D721Med (cell line): Measurements from ENCODE around the gene HECA.
A peak's percentile ranks its signal among the peaks of the same experiment; 100 is the strongest.
"Not testable (repeated sequence)": the region's sequence is repeated elsewhere in the genome, so short reads cannot be mapped to it uniquely, and the experiment has no call there.

ENCODE experiments used
- DNase-seq: peaks from one replicate; pipeline ENCODE4 v3.0.0; 2011; ENCODE audit warnings: low spot score; ENCODE audit not compliant: insufficient read length
- FAIRE-seq: peaks from 2 replicates; lab custom pipeline; 2011; peaks lifted over from hg19 to GRCh38; lab: Jason Lieb, UNC
- TF ChIP-seq, protein P1 (sequence below): IDR thresholded peaks from 2 replicates; pipeline ENCODE4 v1.5.1; 2012; ENCODE audit warnings: mild to moderate bottlenecking, control low read depth; ENCODE audit not compliant: insufficient read depth; ENCODE audit errors: missing control alignments

The HECA gene

DNA sequence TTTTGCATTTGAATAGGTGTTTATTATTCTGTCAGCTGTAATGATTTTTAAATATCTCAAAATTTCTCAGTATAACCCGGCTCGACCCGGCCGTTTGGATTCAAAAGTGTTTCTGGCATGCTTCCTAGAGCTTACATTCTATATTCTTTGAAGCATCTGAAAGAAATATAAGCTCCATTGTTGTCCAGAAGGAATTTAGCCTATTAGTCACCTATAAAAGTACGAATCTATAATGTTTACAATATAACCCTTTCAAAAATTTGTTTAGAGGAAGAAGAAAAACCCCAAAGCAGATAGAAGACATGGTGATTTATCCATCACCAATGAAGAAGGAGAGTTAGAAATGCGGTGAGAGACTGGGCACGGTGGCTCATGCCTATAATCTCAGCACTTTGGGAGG, 22.3 kb upstream of the HECA start:
- FAIRE-seq, result no peak
- TF ChIP-seq, protein P1, sequence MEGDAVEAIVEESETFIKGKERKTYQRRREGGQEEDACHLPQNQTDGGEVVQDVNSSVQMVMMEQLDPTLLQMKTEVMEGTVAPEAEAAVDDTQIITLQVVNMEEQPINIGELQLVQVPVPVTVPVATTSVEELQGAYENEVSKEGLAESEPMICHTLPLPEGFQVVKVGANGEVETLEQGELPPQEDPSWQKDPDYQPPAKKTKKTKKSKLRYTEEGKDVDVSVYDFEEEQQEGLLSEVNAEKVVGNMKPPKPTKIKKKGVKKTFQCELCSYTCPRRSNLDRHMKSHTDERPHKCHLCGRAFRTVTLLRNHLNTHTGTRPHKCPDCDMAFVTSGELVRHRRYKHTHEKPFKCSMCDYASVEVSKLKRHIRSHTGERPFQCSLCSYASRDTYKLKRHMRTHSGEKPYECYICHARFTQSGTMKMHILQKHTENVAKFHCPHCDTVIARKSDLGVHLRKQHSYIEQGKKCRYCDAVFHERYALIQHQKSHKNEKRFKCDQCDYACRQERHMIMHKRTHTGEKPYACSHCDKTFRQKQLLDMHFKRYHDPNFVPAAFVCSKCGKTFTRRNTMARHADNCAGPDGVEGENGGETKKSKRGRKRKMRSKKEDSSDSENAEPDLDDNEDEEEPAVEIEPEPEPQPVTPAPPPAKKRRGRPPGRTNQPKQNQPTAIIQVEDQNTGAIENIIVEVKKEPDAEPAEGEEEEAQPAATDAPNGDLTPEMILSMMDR, result no peak

DNA sequence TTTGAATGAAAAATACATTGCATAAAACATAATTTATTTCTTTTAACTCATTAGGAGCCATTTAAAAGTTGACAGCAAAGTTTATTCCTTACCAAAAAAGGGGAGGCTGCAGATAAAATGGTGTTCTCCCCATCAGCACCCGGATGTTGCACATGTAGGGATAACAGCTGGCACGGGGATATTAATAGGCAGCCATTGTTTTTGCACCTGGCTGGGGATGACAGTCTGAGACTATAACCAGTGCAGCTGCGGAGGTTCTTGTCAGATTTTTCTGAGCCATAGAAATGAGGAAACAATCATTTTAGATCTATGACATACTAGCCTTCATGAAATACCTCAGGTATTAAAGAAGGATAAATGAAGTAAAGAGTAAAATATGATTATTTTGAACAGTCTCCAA, 20.1 kb upstream of the HECA start:
- no peak for DNase-seq
- TF ChIP-seq, protein P1, result no peak
- no peak for FAIRE-seq

More for the DNA sequence above, 22.3 kb upstream of the HECA start:
- DNase-seq, result no peak

DNA sequence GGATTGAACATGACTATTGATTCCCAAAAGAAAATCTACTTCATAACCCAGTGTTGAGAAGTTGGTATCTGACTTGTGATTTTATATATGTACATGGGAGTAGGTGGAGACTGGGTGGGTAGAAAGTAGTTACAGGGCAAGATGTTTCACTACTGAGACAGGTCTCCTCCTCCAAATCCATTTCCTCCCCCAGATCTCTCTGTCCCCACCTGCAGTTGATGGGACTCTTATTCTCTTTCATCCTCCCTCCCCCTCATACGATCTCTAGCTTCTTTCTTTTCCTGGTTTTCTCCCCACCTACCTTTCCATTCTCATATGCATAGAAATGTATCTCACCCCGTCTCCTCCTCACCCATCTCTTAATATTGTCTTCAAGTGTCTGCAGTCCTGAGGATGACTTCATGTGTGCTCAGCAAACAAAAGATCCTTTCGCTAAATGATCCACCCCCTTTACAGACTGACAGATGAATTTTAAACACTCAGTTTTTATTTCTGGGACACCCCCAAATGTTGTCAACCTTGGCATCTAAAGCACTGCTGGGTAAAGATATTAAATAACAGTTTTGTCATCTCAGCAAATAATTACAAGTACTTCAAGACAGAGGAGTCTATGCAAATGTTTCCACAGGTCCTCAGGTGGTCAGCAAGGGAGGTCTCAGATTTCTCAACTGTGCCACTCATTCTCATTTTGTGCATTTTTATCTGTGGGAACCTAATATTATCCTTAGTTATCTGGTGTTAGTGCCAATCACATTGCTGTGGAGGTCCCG, 18.7 kb upstream of the HECA start:
- FAIRE-seq, result no peak
- DNase-seq, result no peak
- TF ChIP-seq, protein P1, result no peak

DNA sequence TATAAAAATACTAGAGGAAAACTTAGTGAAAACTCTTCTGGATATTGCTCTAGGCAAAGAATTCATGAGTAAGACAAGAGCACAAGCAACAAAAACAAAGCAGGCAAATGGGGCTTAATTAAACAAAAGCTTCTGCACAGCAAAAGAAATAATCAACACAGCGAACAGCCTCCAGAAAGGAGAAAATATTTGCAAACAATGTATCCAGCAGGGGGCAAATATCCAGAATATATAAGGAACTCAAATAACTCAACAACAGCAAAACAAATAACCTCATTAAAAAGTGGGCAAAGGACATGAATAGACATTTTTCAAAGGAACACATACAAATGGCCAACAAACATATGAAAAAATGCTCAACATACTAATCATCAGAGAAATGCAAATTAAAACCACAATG, 17.1 kb upstream of the HECA start:
- TF ChIP-seq, protein P1, result no peak
- FAIRE-seq (no peak), DNase-seq (no peak)

DNA sequence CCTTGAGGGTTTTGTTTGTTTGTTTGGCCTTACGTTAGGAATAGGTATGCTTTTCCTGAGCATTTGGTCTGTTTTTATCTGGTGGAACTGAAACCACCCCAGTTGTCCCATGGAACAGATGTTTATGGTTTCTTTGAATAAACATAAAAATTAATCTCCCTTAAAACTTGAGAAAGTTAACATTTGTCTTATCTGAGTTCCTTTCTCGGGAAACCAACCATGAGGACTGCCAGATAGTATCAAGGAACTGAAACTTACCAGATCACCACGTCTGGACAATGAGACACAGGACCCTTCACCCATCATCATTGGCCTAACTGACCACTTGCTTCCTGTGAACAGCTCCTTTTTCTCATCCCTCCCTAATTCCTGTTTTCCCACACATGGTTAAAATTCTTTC, 15.3 kb upstream of the HECA start:
- DNase-seq (no peak), FAIRE-seq (no peak)
- TF ChIP-seq, protein P1, result no peak

DNA sequence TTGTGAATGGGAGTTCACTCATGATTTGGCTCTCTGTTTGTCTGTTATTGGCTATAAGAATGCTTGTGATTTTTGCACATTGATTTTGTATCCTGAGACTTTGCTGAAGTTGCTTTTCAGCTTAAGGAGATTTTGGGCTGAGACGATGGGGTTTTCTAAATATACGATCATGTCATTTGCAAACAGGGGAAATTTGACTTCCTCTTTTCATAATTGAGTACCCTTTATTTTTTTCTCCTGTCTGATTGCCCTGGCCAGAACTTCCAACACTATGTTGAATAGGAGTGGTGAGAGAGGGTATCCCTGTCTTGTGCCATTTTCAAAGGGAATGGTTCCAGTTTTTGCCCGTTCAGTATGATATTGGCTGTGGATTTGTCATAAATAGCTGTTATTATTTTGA, 12.1 kb upstream of the HECA start:
- not testable (repeated sequence) for FAIRE-seq, DNase-seq

DNA sequence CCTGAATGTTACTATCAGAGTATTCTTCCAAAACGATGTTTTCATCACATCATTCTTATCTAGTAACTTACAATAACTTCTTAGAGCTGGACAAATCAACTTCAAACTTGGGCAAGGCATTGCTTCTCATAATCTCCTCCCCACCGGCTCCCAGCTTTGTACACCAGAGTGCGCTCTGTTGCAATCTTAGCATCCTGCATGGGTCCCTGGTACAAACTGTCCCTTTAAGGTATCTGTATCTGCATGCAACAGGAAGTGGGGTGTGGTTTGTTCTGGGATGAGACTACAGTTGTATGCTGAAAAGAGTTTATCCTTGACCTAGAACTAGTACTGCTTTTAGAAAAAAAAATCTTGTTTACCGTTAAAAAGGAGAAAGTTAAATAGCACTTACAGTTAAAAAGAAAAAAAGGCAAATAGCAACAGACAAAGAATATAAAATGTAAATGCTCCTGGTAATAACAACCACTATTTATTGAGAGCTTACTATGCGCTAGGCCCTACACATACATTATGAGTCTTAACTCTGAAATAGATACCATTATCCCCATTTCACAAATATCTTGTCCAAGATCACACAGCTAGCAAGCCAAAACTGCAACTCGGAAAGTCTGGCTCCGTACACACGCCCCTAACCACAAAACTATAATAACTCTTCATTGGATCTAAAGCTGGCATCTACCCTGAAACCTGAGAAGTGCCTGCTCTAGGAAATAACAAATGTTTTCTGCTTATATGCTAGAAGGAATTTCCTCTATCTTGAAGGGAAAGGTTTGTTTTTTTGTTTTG, 9.8 kb upstream of the HECA start:
- peak; percentile 44 for FAIRE-seq
- no peak for DNase-seq
- TF ChIP-seq, protein P1, result peak; percentile 32
